H9 (cell line): ENCODE results near the gene IGIP. TPM values are rescaled to one million over a fixed set of nuclear protein-coding genes. Genes with fewer than 3 reads are reported as not detected.

ENCODE experiments used
- DNase-seq: peaks from one replicate; pipeline ENCODE4 v3.0.0-alpha.2; 2017
- H2AFZ ChIP-seq: one replicate; pipeline ENCODE4 v1.6.1; 2013; ENCODE audit warnings: mild to moderate bottlenecking, low read length, control low read depth, moderate library complexity
- H2AK5ac ChIP-seq: 2 replicates; pipeline ENCODE4 v1.6.1; 2013; ENCODE audit warnings: low read length, control low read depth, mixed read lengths; ENCODE audit not compliant: insufficient read length
- H2BK120ac ChIP-seq: one replicate; pipeline ENCODE4 v1.6.1; 2013; ENCODE audit warnings: low read depth, mild to moderate bottlenecking, low read length, control low read depth, inconsistent platforms; ENCODE audit not compliant: poor library complexity, severe bottlenecking
- H2BK12ac ChIP-seq: 2 replicates; pipeline ENCODE4 v1.6.1; 2013; ENCODE audit warnings: low read length, control low read depth, mixed read lengths, low read depth; ENCODE audit not compliant: insufficient read length
- H2BK15ac ChIP-seq: 2 replicates; pipeline ENCODE4 v1.6.1; 2013; ENCODE audit warnings: low read depth, low read length, control low read depth
- H2BK20ac ChIP-seq: one replicate; pipeline ENCODE4 v1.6.1; 2013; ENCODE audit warnings: low read depth, mild to moderate bottlenecking, low read length, control low read depth, inconsistent platforms; ENCODE audit not compliant: poor library complexity, severe bottlenecking
- H2BK5ac ChIP-seq: 2 replicates; pipeline ENCODE4 v1.6.1; 2013; ENCODE audit warnings: low read length, control low read depth, mixed read lengths; ENCODE audit not compliant: insufficient read length
- H3K14ac ChIP-seq: 2 replicates; pipeline ENCODE4 v1.6.1; 2013; ENCODE audit warnings: low read length, control low read depth; ENCODE audit not compliant: insufficient read depth
- H3K18ac ChIP-seq: 2 replicates; pipeline ENCODE4 v1.6.1; 2013; ENCODE audit warnings: low read depth, mild to moderate bottlenecking, mixed read lengths, low read length, control low read depth; ENCODE audit not compliant: insufficient read length
- H3K23ac ChIP-seq: 2 replicates; pipeline ENCODE4 v1.6.1; 2013; ENCODE audit warnings: low read length, control low read depth, mixed read lengths, low read depth; ENCODE audit not compliant: insufficient read length
- H3K23me2 ChIP-seq: 2 replicates; pipeline ENCODE4 v1.6.1; 2013; ENCODE audit warnings: low read depth, mild to moderate bottlenecking, mixed read lengths, low read length, control low read depth; ENCODE audit not compliant: insufficient read length, poor library complexity, severe bottlenecking
- H3K27ac ChIP-seq: 2 replicates; pipeline ENCODE4 v1.5.1; 2013; ENCODE audit warnings: low read length, control low read depth, mixed read lengths, low read depth; ENCODE audit not compliant: insufficient read length
- H3K27me3 ChIP-seq: 2 replicates; pipeline ENCODE4 v1.6.1; 2013; ENCODE audit warnings: low read length, control low read depth, inconsistent platforms; ENCODE audit not compliant: insufficient read depth
- H3K4ac ChIP-seq: 2 replicates; pipeline ENCODE4 v1.6.1; 2013; ENCODE audit warnings: low read depth, mild to moderate bottlenecking, control low read depth, inconsistent platforms, low read length, moderate library complexity
- H3K4me1 ChIP-seq: 2 replicates; pipeline ENCODE4 v1.6.1; 2013; ENCODE audit warnings: low read length, control low read depth, inconsistent platforms; ENCODE audit not compliant: insufficient read depth
- H3K4me2 ChIP-seq: 2 replicates; pipeline ENCODE4 v1.6.1; 2013; ENCODE audit warnings: low read length, control low read depth, mixed read lengths; ENCODE audit not compliant: insufficient read length, insufficient read depth
- H3K56ac ChIP-seq: 2 replicates; pipeline ENCODE4 v1.6.1; 2013; ENCODE audit warnings: low read depth, mild to moderate bottlenecking, mixed read lengths, low read length, control low read depth; ENCODE audit not compliant: insufficient read length
- H3K79me1 ChIP-seq: 2 replicates; pipeline ENCODE4 v1.6.1; 2013; ENCODE audit warnings: low read depth, mild to moderate bottlenecking, moderate library complexity, low read length, control low read depth, inconsistent platforms; ENCODE audit not compliant: insufficient read depth, poor library complexity, severe bottlenecking
- H3K79me2 ChIP-seq: 2 replicates; pipeline ENCODE4 v1.6.1; 2013; ENCODE audit warnings: low read length, control low read depth, inconsistent platforms; ENCODE audit not compliant: insufficient read depth
- H3K9ac ChIP-seq: 2 replicates; pipeline ENCODE4 v1.6.1; 2013; ENCODE audit warnings: low read length, control low read depth, mixed read lengths; ENCODE audit not compliant: insufficient read length; ENCODE audit errors: extremely low read depth
- H3K9me3 ChIP-seq: one replicate; pipeline ENCODE4 v1.6.1; 2013; ENCODE audit warnings: low read depth, low read length, inconsistent platforms; ENCODE audit not compliant: control insufficient read depth
- H3T11ph ChIP-seq: one replicate; pipeline ENCODE4 v1.6.1; 2013; ENCODE audit warnings: mild to moderate bottlenecking, low read length, control low read depth, inconsistent platforms
- H4K20me1 ChIP-seq: one replicate; pipeline ENCODE4 v1.6.1; 2013; ENCODE audit not compliant: control insufficient read depth, insufficient read length, insufficient read depth
- H4K5ac ChIP-seq: 2 replicates; pipeline ENCODE4 v1.6.1; 2013; ENCODE audit warnings: low read depth, mild to moderate bottlenecking, mixed read lengths, low read length, control low read depth; ENCODE audit not compliant: insufficient read length
- H4K8ac ChIP-seq: replicated peaks from 2 replicates; pipeline ENCODE4 v1.6.1; 2013; ENCODE audit warnings: low read length, control low read depth, mixed read lengths, low read depth; ENCODE audit not compliant: insufficient read length
- H4K91ac ChIP-seq: 2 replicates; pipeline ENCODE4 v1.6.1; 2013; ENCODE audit warnings: low read depth, mild to moderate bottlenecking, moderate library complexity, mixed read lengths, low read length, control low read depth; ENCODE audit not compliant: insufficient read length
- H3K27ac Mint-ChIP-seq, 3 experiments: 2 replicates in 2 of 3; 3 replicates in 1 of 3; pipeline ENCODE4 v1.8.0; 2020 to 2021; ENCODE audit warnings: mixed read lengths in 3 of 3, mild to moderate bottlenecking in 1 of 3, moderate library complexity in 1 of 3
- H3K27me3 Mint-ChIP-seq: 2 replicates; pipeline ENCODE4 v1.8.0; 2021; ENCODE audit warnings: low read depth, mild to moderate bottlenecking, moderate library complexity, mixed read lengths
- H3K36me3 Mint-ChIP-seq, 3 experiments: 2 replicates in 2 of 3; 3 replicates in 1 of 3; pipeline ENCODE4 v1.8.0; 2020 to 2021; ENCODE audit warnings: low read depth in 3 of 3, mixed read lengths in 3 of 3; ENCODE audit not compliant: insufficient read depth in 1 of 3
- H3K4me1 Mint-ChIP-seq, 2 experiments: 2 replicates each; pipeline ENCODE4 v1.8.0; 2020; ENCODE audit warnings: mixed read lengths in 2 of 2
- H3K4me3 Mint-ChIP-seq, 2 experiments: 2 replicates in 1 of 2; 3 replicates in 1 of 2; pipeline ENCODE4 v1.8.0; 2020 to 2021; ENCODE audit warnings: mild to moderate bottlenecking in 2 of 2, mixed read lengths in 2 of 2, moderate library complexity in 1 of 2
- H3K9me3 Mint-ChIP-seq, 2 experiments: 2 replicates in 1 of 2; 3 replicates in 1 of 2; pipeline ENCODE4 v1.8.0; 2020; ENCODE audit warnings: mild to moderate bottlenecking in 2 of 2, mixed read lengths in 2 of 2, moderate library complexity in 1 of 2
- CTCF ChIP-seq: fragments of 200-600 bp; sonication (generic); conservative IDR thresholded peaks from 3 replicates; pipeline ENCODE4 v1.8.0; 2021; ENCODE audit warnings: antibody characterized with exemption, mild to moderate bottlenecking
- WGBS: extraction: QIAGEN DNeasy Blood & Tissue Kit; methylation state at CpG from one replicate; pipeline ENCODE4 v1.1.7; 2013; ENCODE audit warnings: missing lambda C conversion rate, low lambda C conversion rate, mixed read lengths; ENCODE audit not compliant: insufficient read length; ENCODE audit errors: extremely low coverage; 5-methylcytosine and 5-hydroxymethylcytosine counted together
- total RNA-seq: library from RNA; stranded (reverse); gene quantifications from 2 replicates; pipeline ENCODE4 v1.2.1, GENCODE V29; 2021

The IGIP gene
- total RNA-seq, 1 experiment from 2014 or later = 0.52 TPM

GRCh38 chr5:140130949-140131733 is 5.4 kb downstream of the IGIP start:
- H4K8ac ChIP-seq = no peak overlapping the region

More at GRCh38 chr5:140130949-140131733, 5.4 kb downstream of the IGIP start:
- TF ChIP-seq CTCF = no peak
- Histone ChIP-seq H4K20me1 (no peaks in the 10 kb centered on the region), H3K79me1 (no peaks in the 10 kb centered on the region), H2BK15ac (no peak overlapping the region), H3K27ac (no peak overlapping the region), H2BK5ac (no peak overlapping the region), H2AFZ (no peak overlapping the region), H2AK5ac (no peak overlapping the region), H3T11ph (no peak overlapping the region), H4K91ac (no peak overlapping the region), H3K9ac (no peak overlapping the region), H3K79me2 (no peaks in the 10 kb centered on the region), H3K9me3 (no peaks in the 10 kb centered on the region), H3K4ac (no peak overlapping the region), H4K5ac (no peak overlapping the region), H2BK20ac (no peak overlapping the region), H3K23ac (no peak overlapping the region), H2BK12ac (no peak overlapping the region), H3K56ac (no peak overlapping the region), H2BK120ac (no peak overlapping the region), H3K18ac (no peak overlapping the region), H3K23me2 (no peaks in the 10 kb centered on the region), H3K14ac (no peak overlapping the region), H3K4me2 (no peak overlapping the region), H3K4me1 (peaks cover 3% of the 10 kb centered on the region; the same call in 1 of the 2 replicates), H3K27me3 (no peaks in the 10 kb centered on the region)
- H3K4me1 Mint-ChIP-seq = peaks cover 14 to 20% of the 10 kb centered on the region in 2 experiments
- WGBS = no CpG with 5 or more reads among the region's 5 CpGs
- no peaks in the 10 kb centered on the region for H3K9me3 Mint-ChIP-seq
- H3K27me3 Mint-ChIP-seq = peaks cover 6% of the 10 kb centered on the region; the same call in 1 of the 2 replicates
- H3K36me3 Mint-ChIP-seq = no peaks in the 10 kb centered on the region
- no peak for DNase-seq
- H3K27ac Mint-ChIP-seq = no peak overlapping the region
- H3K4me3 Mint-ChIP-seq = no peak overlapping the region
